Trophoblast cell (in vitro differentiated cells and primary cell): ENCODE measurements around the gene ABT1.

ENCODE experiments used
- DNase-seq, 2 donors: peaks; one replicate each; pipeline ENCODE4 v3.0.0-alpha.2; 2016
- H2AFZ ChIP-seq: 2 replicates; pipeline ENCODE4 v1.6.1; 2013; ENCODE audit warnings: low read length, moderate library complexity, mild to moderate bottlenecking; ENCODE audit not compliant: insufficient read depth, poor library complexity
- H2AK5ac ChIP-seq: 2 replicates; pipeline ENCODE4 v1.6.1; 2013; ENCODE audit warnings: mild to moderate bottlenecking, low read length
- H2BK120ac ChIP-seq: 2 replicates; pipeline ENCODE4 v1.6.1; 2013; ENCODE audit warnings: low read length, mild to moderate bottlenecking, moderate library complexity; ENCODE audit not compliant: insufficient read depth, poor library complexity
- H2BK12ac ChIP-seq: 2 replicates; pipeline ENCODE4 v1.6.1; 2013; ENCODE audit warnings: mild to moderate bottlenecking, low read length, moderate library complexity
- H2BK5ac ChIP-seq: 2 replicates; pipeline ENCODE4 v1.6.1; 2013; ENCODE audit warnings: low read length, low read depth, moderate library complexity, mild to moderate bottlenecking; ENCODE audit not compliant: poor library complexity
- H3K14ac ChIP-seq: 2 replicates; pipeline ENCODE4 v1.6.1; 2013; ENCODE audit warnings: mild to moderate bottlenecking, low read length
- H3K18ac ChIP-seq: 2 replicates; pipeline ENCODE4 v1.6.1; 2013; ENCODE audit warnings: mild to moderate bottlenecking, low read length
- H3K23ac ChIP-seq: 2 replicates; pipeline ENCODE4 v1.6.1; 2013; ENCODE audit warnings: low read length
- H3K27ac ChIP-seq: 2 replicates; pipeline ENCODE4 v1.5.1; 2013; ENCODE audit warnings: low read depth, mild to moderate bottlenecking, inconsistent platforms, low read length, moderate library complexity
- H3K27me3 ChIP-seq: 2 replicates; pipeline ENCODE4 v1.6.1; 2013; ENCODE audit warnings: inconsistent platforms, mild to moderate bottlenecking, low read length, moderate library complexity; ENCODE audit not compliant: insufficient read depth
- H3K36me3 ChIP-seq, 2 experiments: 1 replicate in 1 of 2; 2 replicates in 1 of 2; pipeline ENCODE4 v1.6.1; 2013; ENCODE audit warnings: low read length in 2 of 2, mild to moderate bottlenecking in 2 of 2, moderate library complexity in 1 of 2; ENCODE audit not compliant: insufficient read depth in 2 of 2, control insufficient read depth in 1 of 2
- H3K4ac ChIP-seq: 2 replicates; pipeline ENCODE4 v1.6.1; 2013; ENCODE audit warnings: low read depth, mild to moderate bottlenecking, low read length, moderate library complexity
- H3K4me1 ChIP-seq, 2 experiments: 1 replicate in 1 of 2; 2 replicates in 1 of 2; pipeline ENCODE4 v1.6.1; 2013; ENCODE audit warnings: low read length in 2 of 2, mild to moderate bottlenecking in 2 of 2, moderate library complexity in 1 of 2; ENCODE audit not compliant: insufficient read depth in 2 of 2, control insufficient read depth in 1 of 2
- H3K4me2 ChIP-seq: 2 replicates; pipeline ENCODE4 v1.6.1; 2013; ENCODE audit warnings: inconsistent platforms, mild to moderate bottlenecking, low read length, moderate library complexity
- H3K4me3 ChIP-seq: 2 replicates; pipeline ENCODE4 v1.5.1; 2013; ENCODE audit warnings: mild to moderate bottlenecking, low read depth, low read length, inconsistent platforms
- H3K79me1 ChIP-seq: one replicate; pipeline ENCODE4 v1.6.1; 2013; ENCODE audit warnings: low read length
- H3K79me2 ChIP-seq: 2 replicates; pipeline ENCODE4 v1.6.1; 2013; ENCODE audit warnings: low read length, mild to moderate bottlenecking; ENCODE audit not compliant: control insufficient read depth, insufficient read depth, poor library complexity
- H3K9ac ChIP-seq: 2 replicates; pipeline ENCODE4 v1.6.1; 2013; ENCODE audit warnings: mild to moderate bottlenecking, low read length
- H3K9me3 ChIP-seq: 2 replicates; pipeline ENCODE4 v1.6.1; 2013; ENCODE audit warnings: low read depth, mild to moderate bottlenecking, control low read depth, inconsistent platforms, low read length; ENCODE audit not compliant: insufficient read depth
- H4K12ac ChIP-seq: 2 replicates; pipeline ENCODE4 v1.6.1; 2013; ENCODE audit warnings: low read depth, mild to moderate bottlenecking, low read length, moderate library complexity
- H4K8ac ChIP-seq: 2 replicates; pipeline ENCODE4 v1.6.1; 2013; ENCODE audit warnings: low read depth, mild to moderate bottlenecking, low read length, moderate library complexity
- H4K91ac ChIP-seq: one replicate; pipeline ENCODE4 v1.6.1; 2013; ENCODE audit warnings: low read depth, mild to moderate bottlenecking, low read length, moderate library complexity
- whole genome bisulfite sequencing: extraction: QIAGEN DNeasy Blood & Tissue Kit; methylation state at CpG from one replicate; pipeline ENCODE4 v1.1.7; 2013; ENCODE audit warnings: missing lambda C conversion rate; ENCODE audit not compliant: insufficient read length, insufficient coverage; ENCODE audit errors: extremely low coverage; 5-methylcytosine and 5-hydroxymethylcytosine counted together

The ABT1 gene

DNA sequence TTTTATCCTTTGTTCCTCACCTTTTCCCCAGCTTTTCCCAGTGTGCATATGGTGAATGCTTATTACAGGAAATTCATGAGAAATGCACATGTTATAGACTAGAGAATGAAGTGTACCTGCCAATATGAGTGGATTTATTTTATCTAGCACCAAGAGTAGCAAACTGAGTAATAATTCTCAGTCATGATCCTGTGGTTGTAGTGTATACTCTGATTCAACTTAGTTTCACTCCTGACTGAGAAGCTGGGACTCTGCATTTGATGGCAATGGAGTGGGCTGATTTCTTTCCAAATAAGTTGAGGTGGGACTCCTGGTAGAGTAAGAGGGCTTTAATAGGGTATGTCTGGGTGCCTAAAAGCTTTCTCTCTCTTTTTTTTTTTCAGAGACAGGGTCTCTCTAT is 4.0 kb downstream of the ABT1 start:
- Histone ChIP-seq H3K79me2 (peaks cover 6% of the 10 kb centered on the region), H3K4me2 (no peak overlapping the region), H3K36me3 (peaks cover 9 to 15% of the 10 kb centered on the region in 2 experiments), H4K8ac (no peak overlapping the region), H3K4ac (no peak overlapping the region), H2AFZ (no peak overlapping the region), H3K18ac (no peak overlapping the region), H2BK120ac (no peak overlapping the region), H4K91ac (no peak overlapping the region), H3K23ac (no peak overlapping the region), H2BK12ac (no peak overlapping the region), H3K4me1 (peaks cover 3 to 6% of the 10 kb centered on the region in 2 experiments), H3K9me3 (no peaks in the 10 kb centered on the region), H3K27ac (no peak overlapping the region), H3K27me3 (no peaks in the 10 kb centered on the region), H4K12ac (no peak overlapping the region), H3K9ac (no peak overlapping the region), H2AK5ac (no peak overlapping the region), H3K79me1 (peaks cover 5% of the 10 kb centered on the region), H3K14ac (no peak overlapping the region), H2BK5ac (no peak overlapping the region), H3K4me3 (no peak overlapping the region)
- DNase-seq, result no peak

- H2AFZ ChIP-seq, result no peak overlapping the region
- no peak overlapping the region for H3K4me3 ChIP-seq
- no peak overlapping the region for H2BK120ac ChIP-seq
- no peak overlapping the region for H4K91ac ChIP-seq
- H2BK12ac ChIP-seq, result no peak overlapping the region
- no peak overlapping the region for H4K12ac ChIP-seq
- DNase-seq, result no peak
- H3K4ac ChIP-seq, result no peak overlapping the region
- WGBS, result no CpG with 5 or more reads among the region's 3 CpGs
- H4K8ac ChIP-seq, result no peak overlapping the region
- H2AK5ac ChIP-seq, result no peak overlapping the region
- H3K4me2 ChIP-seq, result no peak overlapping the region
- H3K36me3 ChIP-seq, result peaks cover 9 to 15% of the 10 kb centered on the region in 2 experiments
- peaks cover 3% of the 10 kb centered on the region for H3K79me2 ChIP-seq
- no peaks in the 10 kb centered on the region for H3K9me3 ChIP-seq
- no peak overlapping the region for H3K18ac ChIP-seq
- no peak overlapping the region for H3K27ac ChIP-seq
- no peak overlapping the region for H3K23ac ChIP-seq
- no peak overlapping the region for H3K9ac ChIP-seq
- H2BK5ac ChIP-seq, result no peak overlapping the region
- peaks cover 3 to 6% of the 10 kb centered on the region in 2 experiments for H3K4me1 ChIP-seq
- H3K79me1 ChIP-seq, result no peaks in the 10 kb centered on the region
- no peak overlapping the region for H3K14ac ChIP-seq
- no peaks in the 10 kb centered on the region for H3K27me3 ChIP-seq
Measured at GRCh38 chr6:26602262-26602661, 5.5 kb downstream of the ABT1 start.

DNA sequence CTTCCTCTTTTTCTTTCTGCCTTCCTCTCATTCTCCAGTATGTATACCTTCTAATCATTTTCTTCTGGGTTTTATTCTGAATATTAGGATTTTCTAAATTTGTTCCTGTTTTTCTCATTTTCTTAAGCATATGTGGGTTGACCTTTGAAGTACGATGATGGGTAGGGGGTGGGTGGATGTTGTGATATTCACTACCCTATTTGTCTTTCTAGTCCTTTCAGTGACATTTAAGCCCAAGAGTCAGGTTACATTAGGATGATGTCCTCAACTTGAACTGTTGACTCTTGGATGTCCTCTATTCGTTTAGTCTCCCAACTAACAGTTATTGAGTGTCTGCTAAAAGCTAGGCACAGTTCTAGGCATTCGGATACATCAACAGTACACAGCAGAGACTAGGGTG is 7.3 kb downstream of the ABT1 start:
- Histone ChIP-seq H3K9ac (no peak overlapping the region), H3K79me2 (no peaks in the 10 kb centered on the region), H3K4me3 (no peak overlapping the region), H4K8ac (no peak overlapping the region), H4K91ac (no peak overlapping the region), H2BK5ac (no peak overlapping the region), H3K23ac (no peak overlapping the region), H3K4ac (no peak overlapping the region), H2AK5ac (no peak overlapping the region), H2BK12ac (no peak overlapping the region), H3K14ac (no peak overlapping the region), H3K4me2 (no peak overlapping the region), H3K27ac (no peak overlapping the region), H2AFZ (no peak overlapping the region), H2BK120ac (no peak overlapping the region), H3K18ac (no peak overlapping the region), H3K27me3 (no peaks in the 10 kb centered on the region), H3K36me3 (peaks cover 0 to 4% of the 10 kb centered on the region in 2 experiments), H3K79me1 (no peaks in the 10 kb centered on the region), H4K12ac (no peak overlapping the region), H3K4me1 (no peaks in the 10 kb centered on the region), H3K9me3 (no peaks in the 10 kb centered on the region)
- DNase-seq, result no peak
- no CpG with 5 or more reads among the region's 3 CpGs for WGBS

DNA sequence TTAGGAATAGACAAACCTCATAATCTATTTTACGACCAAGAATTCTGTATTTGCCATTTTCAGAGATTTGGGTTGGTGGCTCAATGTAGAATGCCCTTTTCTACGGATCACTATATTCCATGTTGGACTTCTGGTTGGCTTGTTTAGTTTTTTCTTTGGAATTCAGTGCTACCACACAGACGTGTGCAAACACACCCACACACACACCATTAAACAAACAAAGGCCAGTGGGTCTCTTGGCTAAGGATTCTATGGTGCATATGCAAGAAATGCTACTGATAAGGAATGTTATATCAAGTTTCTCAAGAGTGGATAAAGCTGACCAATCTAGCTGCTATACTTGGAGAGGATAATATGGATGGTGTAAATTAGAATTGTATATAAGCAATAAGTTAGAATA is 8.0 kb downstream of the ABT1 start:
- Histone ChIP-seq H3K18ac (no peak overlapping the region), H3K14ac (no peak overlapping the region), H3K4me3 (no peak overlapping the region), H3K4me2 (no peak overlapping the region), H3K36me3 (no peaks in the 10 kb centered on the region), H2BK5ac (no peak overlapping the region), H3K27ac (no peak overlapping the region), H3K4ac (no peak overlapping the region), H4K8ac (no peak overlapping the region), H3K79me2 (no peaks in the 10 kb centered on the region), H3K9me3 (no peaks in the 10 kb centered on the region), H2AK5ac (no peak overlapping the region), H2BK120ac (no peak overlapping the region), H3K27me3 (no peaks in the 10 kb centered on the region), H2BK12ac (no peak overlapping the region), H3K4me1 (no peaks in the 10 kb centered on the region), H3K23ac (no peak overlapping the region), H3K9ac (no peak overlapping the region), H2AFZ (no peak overlapping the region), H4K91ac (no peak overlapping the region), H4K12ac (no peak overlapping the region), H3K79me1 (no peaks in the 10 kb centered on the region)
- no CpG with 5 or more reads among the region's 3 CpGs for WGBS
- DNase-seq, result no peak
